HepG2 (cell line): ENCODE results near the gene SYNM. TPM values are rescaled to one million over a fixed set of nuclear protein-coding genes. Genes with fewer than 3 reads are reported as not detected.
A peak's percentile ranks its signal among the peaks of the same experiment; 100 is the strongest.

Experiments
- CENPX ChIP-seq: sonication (generic); formaldehyde crosslinking; IDR thresholded peaks from 2 replicates; pipeline ENCODE4 v1.9.0; 2021; ENCODE audit warnings: mild to moderate bottlenecking, missing genetic modification reagents, moderate library complexity
- DMAP1 ChIP-seq: IDR thresholded peaks from 2 replicates; pipeline ENCODE4 v1.6.1; 2016
- DRAP1 ChIP-seq: IDR thresholded peaks from 2 replicates; pipeline ENCODE4 v1.6.1; 2016; ENCODE audit warnings: missing genetic modification reagents, missing compliant biosample characterization
- ELF1 ChIP-seq: sonication (generic); formaldehyde crosslinking; IDR thresholded peaks from 2 replicates; pipeline ENCODE4 v1.4.0; 2020; ENCODE audit warnings: missing genetic modification reagents
- GATAD2A ChIP-seq: IDR thresholded peaks from 2 replicates; pipeline ENCODE4 v1.6.1; 2016
- HIVEP1 ChIP-seq: sonication (generic); formaldehyde crosslinking; IDR thresholded peaks from 2 replicates; pipeline ENCODE4 v1.4.0; 2020; ENCODE audit warnings: mild to moderate bottlenecking, missing genetic modification reagents
- HMGXB4 ChIP-seq, 2 experiments: sonication (generic) in 1 of 2; formaldehyde crosslinking in 1 of 2; IDR thresholded peaks; 2 replicates each; pipeline versions ENCODE4 v1.4.0 to v1.6.1; 2018 to 2020; ENCODE audit warnings: missing genetic modification reagents in 2 of 2, borderline replicate concordance in 1 of 2, low read depth in 1 of 2, mild to moderate bottlenecking in 1 of 2, missing biosample characterization in 1 of 2
- KLF11 ChIP-seq: IDR thresholded peaks from 2 replicates; pipeline ENCODE4 v1.6.1; 2016; ENCODE audit warnings: missing compliant biosample characterization
- MAFK ChIP-seq, 2 experiments: IDR thresholded peaks in 1 of 2; conservative IDR thresholded peaks in 1 of 2; 2 replicates each; pipeline ENCODE4 v1.6.1; 2011; ENCODE audit warnings: improper control_type of control experiment in 2 of 2, low read length in 2 of 2
- POGZ ChIP-seq: sonication (generic); formaldehyde crosslinking; IDR thresholded peaks from 2 replicates; pipeline ENCODE4 v1.4.0; 2020; ENCODE audit warnings: mild to moderate bottlenecking, missing genetic modification reagents
- RFXANK ChIP-seq: IDR thresholded peaks from 2 replicates; pipeline ENCODE4 v1.6.1; 2016
- SMC3 ChIP-seq: IDR thresholded peaks from 2 replicates; pipeline ENCODE4 v1.6.1; 2011; ENCODE audit warnings: low read length, improper control_type of control experiment
- SNAI1 ChIP-seq: sonication (generic); formaldehyde crosslinking; IDR thresholded peaks from 2 replicates; pipeline ENCODE4 v1.5.0; 2020; ENCODE audit warnings: mild to moderate bottlenecking, missing genetic modification reagents, borderline replicate concordance
- SSRP1 ChIP-seq: IDR thresholded peaks from 2 replicates; pipeline ENCODE4 v1.6.1; 2016; ENCODE audit warnings: control low read depth
- THRA ChIP-seq: sonication (generic); formaldehyde crosslinking; IDR thresholded peaks from 2 replicates; pipeline ENCODE4 v1.4.0; 2020; ENCODE audit warnings: missing genetic modification reagents, borderline replicate concordance
- XRCC5 ChIP-seq: fragments of 200-400 bp; formaldehyde crosslinking; optimal IDR thresholded peaks from 2 replicates; pipeline ENCODE3; 2017; ENCODE audit warnings: mild to moderate bottlenecking, low read length
- ZBTB42 ChIP-seq: sonication (generic); formaldehyde crosslinking; IDR thresholded peaks from 2 replicates; pipeline ENCODE4 v1.5.0; 2020; ENCODE audit warnings: mild to moderate bottlenecking, missing genetic modification reagents
- ZBTB44 ChIP-seq: sonication (generic); formaldehyde crosslinking; IDR thresholded peaks from 2 replicates; pipeline ENCODE4 v1.4.0; 2020; ENCODE audit warnings: missing genetic modification reagents
- ZNF383 ChIP-seq: sonication (generic); formaldehyde crosslinking; IDR thresholded peaks from 2 replicates; pipeline ENCODE4 v1.4.0; 2020; ENCODE audit warnings: missing genetic modification reagents, mild to moderate bottlenecking, borderline replicate concordance
- ZNF574 ChIP-seq: sonication (generic); formaldehyde crosslinking; IDR thresholded peaks from 2 replicates; pipeline ENCODE4 v1.4.0; 2020; ENCODE audit warnings: missing genetic modification reagents
- ZNF577 ChIP-seq: sonication (generic); formaldehyde crosslinking; IDR thresholded peaks from 2 replicates; pipeline ENCODE4 v1.4.0; 2020; ENCODE audit warnings: mild to moderate bottlenecking, low read depth, missing genetic modification reagents, borderline replicate concordance
- ZNF615 ChIP-seq: sonication (generic); formaldehyde crosslinking; IDR thresholded peaks from 2 replicates; pipeline ENCODE4 v1.5.0; 2020; ENCODE audit warnings: mild to moderate bottlenecking, missing genetic modification reagents, borderline replicate concordance
- polyA plus RNA-seq, 8 experiments: library from polyadenylated mRNA; depleted of rRNA in 3 of 8; stranded (reverse) in 7 of 8; unstranded in 1 of 8; fragments of >200 nt; fragmentation: Illumina TruSeq in 4 of 8; extraction: Trizol in 4 of 8; gene quantifications; 2 replicates each; pipeline versions ENCODE4 v1.2.1 to v1.2.3, GENCODE V29; 2011 to 2016; ENCODE audit warnings: low read depth in 4 of 8, missing spikeins in 1 of 8, mixed read lengths in 1 of 8; ENCODE audit not compliant: insufficient read depth in 1 of 8
- total RNA-seq, 5 experiments: library from RNA; depleted of rRNA; stranded (reverse); fragments of >200 nt; fragmentation: Illumina TruSeq; extraction: Trizol; gene quantifications; 2 replicates each; pipeline ENCODE4 v1.2.3, GENCODE V29; 2016; ENCODE audit warnings: low read depth in 1 of 5

SYNM gene
- total and polyA plus RNA-seq, 2 of the 13 experiments (the other 11 are each of a cell fraction or from before 2014, with no cell fraction given), result 1.1 to 3.7 TPM

GRCh38 chr15:99076555-99077308, 28.1 kb upstream of the SYNM start (continued):
- 0 out of 4 replicates have a peak, but pooled peaks of 1 of the 2 experiments have one; percentile 49 for TF ChIP-seq HMGXB4 (CRISPR knock-in tag; IDR thresholded peaks at IDR 0.05; ENCODE audit: borderline replicate concordance in 1 of 2, low read depth in 1 of 2)
- no peak for TF ChIP-seq MAFK (conservative IDR thresholded peaks at IDR 0.05 in 1 of 2, IDR thresholded peaks at IDR 0.05 in 1 of 2; ENCODE audit: low read length in 2 of 2)
- TF ChIP-seq SSRP1 (CRISPR knock-in tag), result 0 out of 2 replicates have a peak, but pooled peaks have one; percentile 32
- no peak for TF ChIP-seq ZNF383 (CRISPR knock-in tag)
- TF ChIP-seq CENPX (CRISPR knock-in tag), result no peak
- no peak for TF ChIP-seq ZBTB44
- TF ChIP-seq RFXANK, result no peak
- TF ChIP-seq KLF11 (CRISPR knock-in tag), result no peak
- TF ChIP-seq GATAD2A (CRISPR knock-in tag), result 0 out of 2 replicates have a peak, but pooled peaks have one; percentile 11
- 0 out of 2 replicates have a peak, but pooled peaks have one; percentile 21 for TF ChIP-seq ZNF574 (CRISPR knock-in tag)
- TF ChIP-seq POGZ (CRISPR knock-in tag), result no peak
- TF ChIP-seq SNAI1 (CRISPR knock-in tag), result no peak
- TF ChIP-seq THRA, result peak; percentile 76; the same call in 1 of the 2 replicates
- TF ChIP-seq DRAP1 (CRISPR knock-in tag), result 0 out of 2 replicates have a peak, but pooled peaks have one; percentile 31
- no peak for TF ChIP-seq DMAP1 (CRISPR knock-in tag)
- TF ChIP-seq XRCC5, result no peak
- peak; percentile 85 for TF ChIP-seq SMC3
- no peak for TF ChIP-seq ZNF615 (CRISPR knock-in tag)
- peak; percentile 40 for TF ChIP-seq ELF1 (CRISPR knock-in tag)
- no peak for TF ChIP-seq ZNF577 (CRISPR knock-in tag)
- no peak for TF ChIP-seq ZBTB42 (CRISPR knock-in tag)
- TF ChIP-seq HIVEP1 (CRISPR knock-in tag), result no peak
